ENCODE data around the gene TEC.

The TEC gene

GRCh38 chr4:48228949-48229348 is 40.7 kb downstream of the TEC start:
- Histone ChIP-seq H3K27ac (no peak overlapping the region), H3K79me2 (no peaks in the 10 kb centered on the region), H3K4me1 (no peaks in the 10 kb centered on the region), H3K9ac (no peak overlapping the region), H3K4me2 (ENCODE audit: low read length) (no peak overlapping the region), H3K9me3 (ENCODE audit: control insufficient read depth, low read length) (no peaks in the 10 kb centered on the region), H2AFZ (no peak overlapping the region), H3K36me3 (ENCODE audit: control insufficient read depth, insufficient read depth, low read length) (no peaks in the 10 kb centered on the region), H3K4me3 (ENCODE audit: low read depth, low read length) (no peak overlapping the region), H3K27me3 (ENCODE audit: control insufficient read depth, insufficient read depth, low read length) (no peaks in the 10 kb centered on the region)
- no peak for TF ChIP-seq CTCF (IDR thresholded peaks at IDR 0.05)

- TF ChIP-seq CTCF (IDR thresholded peaks at IDR 0.05): no peak
- Histone ChIP-seq H3K4me1 (no peaks in the 10 kb centered on the region), H3K4me2 (ENCODE audit: low read length) (no peak overlapping the region), H3K36me3 (ENCODE audit: control insufficient read depth, insufficient read depth, low read length) (no peaks in the 10 kb centered on the region), H3K27me3 (ENCODE audit: control insufficient read depth, insufficient read depth, low read length) (no peaks in the 10 kb centered on the region), H2AFZ (no peak overlapping the region), H3K9ac (no peak overlapping the region), H3K79me2 (no peaks in the 10 kb centered on the region), H3K9me3 (ENCODE audit: control insufficient read depth, low read length) (no peaks in the 10 kb centered on the region), H3K27ac (no peak overlapping the region), H3K4me3 (ENCODE audit: low read depth, low read length) (no peak overlapping the region)
Observed at GRCh38 chr4:48227662-48228061, 42.0 kb downstream of the TEC start.

- Histone ChIP-seq H3K79me2 (no peaks in the 10 kb centered on the region), H3K27me3 (ENCODE audit: control insufficient read depth, insufficient read depth, low read length) (no peaks in the 10 kb centered on the region), H2AFZ (no peak overlapping the region), H3K9me3 (ENCODE audit: control insufficient read depth, low read length) (no peaks in the 10 kb centered on the region), H3K4me2 (ENCODE audit: low read length) (no peak overlapping the region), H3K4me3 (ENCODE audit: low read depth, low read length) (no peak overlapping the region), H3K36me3 (ENCODE audit: control insufficient read depth, insufficient read depth, low read length) (no peaks in the 10 kb centered on the region), H3K27ac (no peak overlapping the region), H3K9ac (no peak overlapping the region), H3K4me1 (no peaks in the 10 kb centered on the region)
- no peak for TF ChIP-seq CTCF (IDR thresholded peaks at IDR 0.05)
Observed at GRCh38 chr4:48226199-48226598, 43.4 kb downstream of the TEC start.

- Histone ChIP-seq H3K27me3 (ENCODE audit: control insufficient read depth, insufficient read depth, low read length) (no peaks in the 10 kb centered on the region), H3K4me1 (no peaks in the 10 kb centered on the region), H3K9me3 (ENCODE audit: control insufficient read depth, low read length) (no peaks in the 10 kb centered on the region), H3K79me2 (no peaks in the 10 kb centered on the region), H2AFZ (no peak overlapping the region), H3K36me3 (ENCODE audit: control insufficient read depth, insufficient read depth, low read length) (no peaks in the 10 kb centered on the region), H3K4me3 (ENCODE audit: low read depth, low read length) (no peak overlapping the region), H3K9ac (no peak overlapping the region), H3K4me2 (ENCODE audit: low read length) (no peak overlapping the region), H3K27ac (no peak overlapping the region)
- TF ChIP-seq CTCF (IDR thresholded peaks at IDR 0.05): no peak
Observed at GRCh38 chr4:48225368-48226141, 44.1 kb downstream of the TEC start.

- Histone ChIP-seq H2AFZ (no peak overlapping the region), H3K9ac (no peak overlapping the region), H3K27ac (no peak overlapping the region), H3K4me2 (ENCODE audit: low read length) (no peak overlapping the region), H3K4me3 (ENCODE audit: low read depth, low read length) (no peak overlapping the region), H3K4me1 (peaks cover 3% of the 10 kb centered on the region), H3K27me3 (ENCODE audit: control insufficient read depth, insufficient read depth, low read length) (no peaks in the 10 kb centered on the region), H3K79me2 (no peaks in the 10 kb centered on the region), H3K9me3 (ENCODE audit: control insufficient read depth, low read length) (no peaks in the 10 kb centered on the region), H3K36me3 (ENCODE audit: control insufficient read depth, insufficient read depth, low read length) (no peaks in the 10 kb centered on the region)
- no peak for TF ChIP-seq CTCF (IDR thresholded peaks at IDR 0.05)
Observed at GRCh38 chr4:48224606-48225005, 45.0 kb downstream of the TEC start.
